Gastrocnemius medialis (tissue), 4 donors: ENCODE measurements around the gene BTRC. TPM values are rescaled to one million over a fixed set of nuclear protein-coding genes. Genes with fewer than 3 reads are reported as not detected.
"Not testable (repeated sequence)": the region's sequence is repeated elsewhere in the genome, so short reads cannot be mapped to it uniquely, and the experiment has no call there.

Experiments
- ATAC-seq, 2 donors: fragments of 150-250 bp; one replicate each; pipeline ENCODE4 v1.9.1; 2016
- DNase-seq, 2 donors: peaks; one replicate each; pipeline ENCODE4 v3.0.0-alpha.2; 2019
- H3K27ac ChIP-seq, 4 donors: fragments of 200-600 bp; sonication (generic); 1 replicate in 1 of 4; 2 replicates in 3 of 4; pipeline ENCODE4 v1.5.1; 2016 to 2018; ENCODE audit warnings: mild to moderate bottlenecking in 2 of 4, moderate library complexity in 1 of 4
- H3K27me3 ChIP-seq, 3 donors: fragments of 200-600 bp; sonication (generic) in 2 of 3; 1 replicate in 1 of 3; 2 replicates in 2 of 3; pipeline versions ENCODE4 v1.5.1 to v1.6.0; 2016 to 2019; ENCODE audit warnings: mild to moderate bottlenecking in 1 of 3, moderate library complexity in 1 of 3
- H3K36me3 ChIP-seq, 2 donors: fragments of 200-600 bp; sonication (generic) in 1 of 2; one replicate each; pipeline ENCODE4 v1.5.1; 2017 to 2018
- H3K4me1 ChIP-seq, 2 donors: fragments of 200-600 bp; sonication (generic) in 1 of 2; one replicate each; pipeline ENCODE4 v1.5.1; 2016 to 2017; ENCODE audit warnings: mild to moderate bottlenecking in 2 of 2
- H3K4me3 ChIP-seq, 4 donors: fragments of 200-600 bp; sonication (generic) in 3 of 4; 1 replicate in 1 of 4; 2 replicates in 3 of 4; pipeline ENCODE4 v1.5.1; 2016 to 2019; ENCODE audit warnings: mild to moderate bottlenecking in 2 of 4
- H3K9me3 ChIP-seq, 3 donors: fragments of 200-600 bp; sonication (generic) in 2 of 3; 1 replicate in 1 of 3; 2 replicates in 2 of 3; pipeline ENCODE4 v1.5.1; 2016 to 2019
- POLR2A ChIP-seq, 2 donors: fragments of 450-650 bp; IDR thresholded peaks; one replicate each; pipeline ENCODE4 v1.6.1; 2017; ENCODE audit warnings: antibody characterized with exemption in 2 of 2, mild to moderate bottlenecking in 2 of 2, moderate library complexity in 2 of 2
- in situ Hi-C, 4 donors: fragments of 200-750 bp; cut with MboI; loops; one replicate each; pipeline versions ENCODE4 v1.15.0 to v1.8.0; 2017; ENCODE audit warnings: low sequenced_read_pairs in 4 of 4
- intact Hi-C: fragments of 100-400 bp; cut with DNase I; formaldehyde crosslinking; loops from one replicate; pipeline ENCODE4 v1.15.1; 2023; ENCODE audit warnings: low total_unique reads
- total RNA-seq, 4 donors: library from RNA; depleted of rRNA; stranded (reverse); fragments of >200 nt; gene quantifications; one replicate each; pipeline versions ENCODE4 v1.1.0 to v1.2.3, GENCODE V29; 2016
- TF ChIP-seq, protein P1 (sequence below), 5 experiments: fragments of 450-650 bp in 3 of 5; fragments of 200-600 bp in 2 of 5; sonication (generic) in 2 of 5; IDR thresholded peaks in 4 of 5; conservative IDR thresholded peaks in 1 of 5; 1 replicate in 4 of 5; 2 replicates in 1 of 5; pipeline ENCODE4 v1.5.1; 2016 to 2019; ENCODE audit warnings: antibody characterized with exemption in 5 of 5, mild to moderate bottlenecking in 3 of 5, moderate library complexity in 3 of 5

The BTRC gene
- total RNA-seq, 4 donors from 2014 or later = 8.7 to 17.3 (median 12.6) TPM

DNA sequence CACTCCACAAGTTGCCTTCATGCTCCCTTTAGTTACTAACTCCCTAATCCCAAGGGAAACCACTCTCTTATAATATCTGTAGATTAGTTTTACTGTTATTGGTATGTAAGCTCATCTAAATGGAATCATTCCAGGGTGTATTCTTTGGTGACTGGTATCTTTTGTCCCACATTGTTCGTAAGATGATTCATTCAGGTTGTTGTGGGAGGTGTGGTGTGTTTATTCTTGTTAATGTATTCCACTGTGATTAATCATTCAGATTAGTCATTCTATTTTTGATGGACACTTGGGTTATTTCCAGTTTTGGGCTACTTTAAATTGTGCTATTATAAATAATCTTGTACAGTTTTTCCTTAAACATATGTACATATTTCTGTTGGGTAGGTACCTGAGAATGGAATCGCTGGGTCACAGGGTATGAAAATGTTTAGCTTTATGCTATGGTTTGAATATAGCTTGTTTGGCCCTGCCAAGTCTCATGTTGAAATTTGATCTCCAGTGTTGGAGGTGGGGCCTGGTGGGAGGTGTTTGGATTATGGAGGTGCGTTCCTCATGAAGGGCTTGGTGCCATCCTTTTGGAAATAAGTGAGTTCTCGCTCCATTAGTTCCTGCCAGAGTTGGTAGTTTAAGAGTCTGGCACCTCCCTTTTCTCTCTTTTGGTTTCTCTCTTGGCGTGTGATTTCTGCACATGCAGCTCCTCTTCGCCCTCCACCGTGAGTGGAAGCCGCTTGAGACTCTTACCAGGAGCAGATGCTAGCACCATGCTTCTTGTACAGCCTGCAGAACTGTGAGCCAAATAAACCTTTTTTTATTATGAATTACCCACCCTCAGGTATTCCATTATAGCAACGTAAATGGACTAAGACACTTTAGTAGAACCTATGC lies 13.8 kb downstream of the BTRC start:
- DNase-seq = no peak
- H3K27me3 ChIP-seq = no peaks in the 10 kb centered on the region
- no peaks in the 10 kb centered on the region for H3K36me3 ChIP-seq
- in situ Hi-C loops = no loop called here
- intact Hi-C loops = no loop called here
- TF ChIP-seq POLR2A (IDR thresholded peaks at IDR 0.05) = no peak
- TF ChIP-seq, protein P1, sequence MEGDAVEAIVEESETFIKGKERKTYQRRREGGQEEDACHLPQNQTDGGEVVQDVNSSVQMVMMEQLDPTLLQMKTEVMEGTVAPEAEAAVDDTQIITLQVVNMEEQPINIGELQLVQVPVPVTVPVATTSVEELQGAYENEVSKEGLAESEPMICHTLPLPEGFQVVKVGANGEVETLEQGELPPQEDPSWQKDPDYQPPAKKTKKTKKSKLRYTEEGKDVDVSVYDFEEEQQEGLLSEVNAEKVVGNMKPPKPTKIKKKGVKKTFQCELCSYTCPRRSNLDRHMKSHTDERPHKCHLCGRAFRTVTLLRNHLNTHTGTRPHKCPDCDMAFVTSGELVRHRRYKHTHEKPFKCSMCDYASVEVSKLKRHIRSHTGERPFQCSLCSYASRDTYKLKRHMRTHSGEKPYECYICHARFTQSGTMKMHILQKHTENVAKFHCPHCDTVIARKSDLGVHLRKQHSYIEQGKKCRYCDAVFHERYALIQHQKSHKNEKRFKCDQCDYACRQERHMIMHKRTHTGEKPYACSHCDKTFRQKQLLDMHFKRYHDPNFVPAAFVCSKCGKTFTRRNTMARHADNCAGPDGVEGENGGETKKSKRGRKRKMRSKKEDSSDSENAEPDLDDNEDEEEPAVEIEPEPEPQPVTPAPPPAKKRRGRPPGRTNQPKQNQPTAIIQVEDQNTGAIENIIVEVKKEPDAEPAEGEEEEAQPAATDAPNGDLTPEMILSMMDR (IDR thresholded peaks at IDR 0.05 in 4 of 5, conservative IDR thresholded peaks at IDR 0.05 in 1 of 5) = no peak
- no peaks in the 10 kb centered on the region for H3K9me3 ChIP-seq
- H3K4me3 ChIP-seq = no peak overlapping the region
- peak overlapping the region in 1 of 4 donors; percentile 62 for H3K27ac ChIP-seq
- ATAC-seq = peak in 1 of 2 donors; percentile 81
- H3K4me1 ChIP-seq = peaks cover 24 to 28% of the 10 kb centered on the region in 2 donors

DNA sequence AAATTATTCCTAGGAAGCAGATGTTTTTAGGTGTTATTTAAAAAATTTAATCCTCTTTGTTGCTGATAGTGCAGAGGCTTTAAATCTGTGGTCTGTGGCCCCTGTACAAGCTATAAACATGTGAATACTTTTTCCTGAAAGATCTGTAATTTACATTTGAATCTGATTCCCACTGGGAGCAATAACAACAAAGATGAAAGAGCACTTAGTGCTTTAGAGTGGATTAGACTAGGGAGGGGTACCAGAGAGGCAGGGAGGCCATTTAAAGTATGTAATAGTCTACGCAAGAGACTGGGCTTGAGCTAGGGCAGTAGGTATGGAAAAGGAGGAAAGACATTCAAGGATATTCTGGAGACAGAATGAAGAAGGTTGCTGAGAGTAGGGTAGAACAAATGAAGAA lies 19.1 kb downstream of the BTRC start:
- Histone ChIP-seq H3K9me3 (no peaks in the 10 kb centered on the region), H3K27me3 (no peaks in the 10 kb centered on the region), H3K27ac (no peak overlapping the region), H3K36me3 (no peaks in the 10 kb centered on the region), H3K4me3 (no peak overlapping the region), H3K4me1 (peaks cover under 1 to 6% of the 10 kb centered on the region in 2 donors)
- intact Hi-C loops (no loop called here), in situ Hi-C loops (no loop called here)
- no peak for TF ChIP-seq POLR2A (IDR thresholded peaks at IDR 0.05)
- TF ChIP-seq, protein P1 (IDR thresholded peaks at IDR 0.05 in 4 of 5, conservative IDR thresholded peaks at IDR 0.05 in 1 of 5) = no peak
- ATAC-seq = no peak
- no peak for DNase-seq

DNA sequence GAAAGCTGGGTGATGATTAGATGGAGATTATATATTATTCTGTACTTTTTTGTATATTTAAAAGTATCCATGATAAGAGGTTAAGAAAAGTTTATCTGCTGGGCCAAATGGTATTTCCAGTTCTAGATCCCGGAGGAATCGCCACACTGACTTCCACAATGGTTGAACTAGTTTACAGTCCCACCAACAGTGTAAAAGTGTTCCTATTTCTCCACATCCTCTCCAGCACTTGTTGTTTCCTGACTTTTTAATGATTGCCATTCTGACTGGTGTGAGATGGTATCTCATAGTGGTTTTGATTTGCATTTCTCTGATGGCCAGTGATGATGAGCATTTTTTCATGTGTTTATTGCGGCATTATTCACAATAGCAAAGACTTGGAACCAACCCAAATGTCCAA lies 20.0 kb downstream of the BTRC start:
- H3K4me1 ChIP-seq, H3K27ac ChIP-seq, H3K4me3 ChIP-seq, H3K27me3 ChIP-seq, H3K36me3 ChIP-seq, intact Hi-C loops, DNase-seq, H3K9me3 ChIP-seq, in situ Hi-C loops, ATAC-seq: not testable (repeated sequence)

DNA sequence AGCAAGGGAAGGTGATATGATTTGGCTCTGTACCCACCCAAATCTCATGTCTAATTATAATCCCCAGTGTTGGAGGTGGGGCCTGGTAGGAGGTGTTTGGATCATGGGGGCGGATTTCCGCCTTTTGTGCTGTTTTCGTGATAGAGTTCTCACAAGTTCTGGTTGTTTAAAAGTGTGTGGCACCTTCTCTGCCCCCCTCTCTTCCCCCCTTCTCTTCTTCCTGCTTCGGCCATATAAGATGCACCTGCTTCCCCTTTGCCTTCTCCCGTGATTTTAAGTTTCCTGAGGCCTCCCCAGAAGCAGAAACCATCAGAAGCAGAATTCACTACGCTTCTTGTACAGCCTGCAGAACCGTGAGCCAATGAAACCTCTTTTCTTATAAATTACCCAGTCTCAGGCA lies 21.1 kb downstream of the BTRC start:
- in situ Hi-C loops = no loop called here
- DNase-seq = no peak
- H3K27ac ChIP-seq = no peak overlapping the region
- H3K36me3 ChIP-seq = no peaks in the 10 kb centered on the region
- no peaks in the 10 kb centered on the region for H3K9me3 ChIP-seq
- no peak for TF ChIP-seq POLR2A (IDR thresholded peaks at IDR 0.05)
- TF ChIP-seq, protein P1 (IDR thresholded peaks at IDR 0.05 in 4 of 5, conservative IDR thresholded peaks at IDR 0.05 in 1 of 5) = no peak
- no peaks in the 10 kb centered on the region for H3K27me3 ChIP-seq
- no peak for ATAC-seq
- peaks cover 0 to 5% of the 10 kb centered on the region in 2 donors for H3K4me1 ChIP-seq
- intact Hi-C loops = no loop called here
- no peak overlapping the region for H3K4me3 ChIP-seq

DNA sequence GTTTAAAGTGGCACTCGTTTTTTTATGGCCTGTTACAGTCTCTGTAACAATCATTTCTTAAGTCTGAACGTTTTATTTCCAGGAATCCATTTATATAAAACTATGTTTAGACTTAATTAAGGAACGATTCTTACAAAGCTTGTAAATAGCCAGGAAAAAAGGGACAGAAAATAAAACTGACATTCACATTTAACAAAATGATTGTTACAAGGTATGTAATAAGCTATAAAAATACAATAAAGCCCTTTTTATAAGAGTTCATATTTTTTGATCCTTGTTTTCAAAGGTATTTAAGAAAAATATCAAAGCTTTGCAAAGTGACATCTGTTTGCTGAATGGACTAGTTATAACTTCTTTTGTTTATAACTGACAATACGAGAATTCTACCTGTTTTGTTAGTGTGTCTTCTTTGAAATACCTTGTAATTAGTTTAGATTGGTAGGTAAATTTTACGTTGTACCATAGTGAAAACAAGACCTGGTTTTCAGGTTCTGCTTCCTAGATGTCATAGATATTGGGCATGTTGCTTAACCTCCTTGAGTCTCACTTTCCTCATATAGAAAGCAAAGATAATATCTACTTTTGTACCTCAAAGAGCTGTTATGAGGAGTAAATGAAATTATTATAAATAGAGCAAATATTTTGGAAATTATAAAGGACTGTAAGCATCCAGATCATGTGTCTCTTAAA lies 25.8 kb downstream of the BTRC start:
- TF ChIP-seq, protein P1 (IDR thresholded peaks at IDR 0.05 in 4 of 5, conservative IDR thresholded peaks at IDR 0.05 in 1 of 5) = no peak
- no peak for TF ChIP-seq POLR2A (IDR thresholded peaks at IDR 0.05)
- intact Hi-C loops (no loop called here), in situ Hi-C loops (no loop called here)
- H3K4me3 ChIP-seq = no peak overlapping the region
- H3K4me1 ChIP-seq = peaks cover 0 to 5% of the 10 kb centered on the region in 2 donors
- no peaks in the 10 kb centered on the region for H3K27me3 ChIP-seq
- ATAC-seq (no peak), DNase-seq (no peak)
- H3K36me3 ChIP-seq = no peaks in the 10 kb centered on the region
- H3K9me3 ChIP-seq = no peaks in the 10 kb centered on the region
- no peak overlapping the region for H3K27ac ChIP-seq
